Superior temporal gyrus (tissue), 1 donor: ENCODE results near the gene SLC25A24.

Source experiments
- DNase-seq: peaks from one replicate; pipeline ENCODE4 v3.0.0-alpha.2; 2016; ENCODE audit errors: extremely low spot score

The SLC25A24 gene

GRCh38 chr1:108106775-108107174 lies 93.4 kb downstream of the SLC25A24 start:
- DNase-seq = no peak

- DNase-seq = no peak
Observed at GRCh38 chr1:108100148-108100547, 100.0 kb downstream of the SLC25A24 start.

GRCh38 chr1:108097018-108097417 lies 103.1 kb downstream of the SLC25A24 start:
- no peak for DNase-seq

DNA sequence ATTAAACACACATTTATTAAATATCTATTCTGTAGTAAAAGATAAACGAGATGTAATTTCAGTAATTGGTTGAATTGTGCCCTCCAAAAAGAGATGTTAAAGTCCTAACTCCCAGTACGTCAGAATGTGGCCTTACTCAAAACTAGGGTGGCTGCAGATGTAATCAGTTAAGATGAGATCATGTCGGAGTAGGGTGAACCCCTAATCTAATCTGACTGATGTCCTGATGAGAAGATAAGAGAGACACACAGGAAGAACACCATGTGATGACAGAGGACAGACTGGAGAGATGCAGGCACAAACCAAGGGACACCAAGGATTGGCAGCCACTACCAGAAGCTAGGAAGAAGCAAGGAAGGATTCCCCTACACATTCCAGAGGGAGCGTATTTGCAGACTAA lies 104.1 kb downstream of the SLC25A24 start:
- DNase-seq = no peak

- DNase-seq = no peak
Observed at GRCh38 chr1:108089477-108089876, 110.7 kb downstream of the SLC25A24 start.

DNA sequence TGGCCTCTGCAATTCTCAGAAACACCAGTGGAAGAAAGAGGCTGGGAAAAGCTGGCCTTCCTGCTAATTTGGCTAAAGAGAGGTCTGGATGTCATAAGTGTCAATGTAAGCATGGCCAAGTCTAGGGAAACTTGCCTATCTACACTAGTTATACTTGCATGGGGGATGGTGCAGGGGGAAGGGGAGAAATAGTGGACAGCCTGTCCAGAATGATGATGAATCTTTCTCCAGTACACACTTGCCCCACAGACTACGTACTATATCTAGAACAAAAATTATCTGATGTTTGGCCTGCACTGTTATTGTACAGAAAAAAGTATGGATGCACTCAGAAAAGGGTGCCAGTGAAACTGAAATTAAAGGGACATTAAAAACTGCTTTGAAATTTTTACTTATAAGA lies 114.5 kb downstream of the SLC25A24 start:
- DNase-seq = no peak

- DNase-seq = no peak
Observed at GRCh38 chr1:108084866-108085477, 115.2 kb downstream of the SLC25A24 start.
